ENCODE results near the gene PKD1.

Gene PKD1

GRCh38 chr16:2043667-2044451, 91.8 kb downstream of the PKD1 start:
- peak; percentile 26 for DNase-seq

DNA sequence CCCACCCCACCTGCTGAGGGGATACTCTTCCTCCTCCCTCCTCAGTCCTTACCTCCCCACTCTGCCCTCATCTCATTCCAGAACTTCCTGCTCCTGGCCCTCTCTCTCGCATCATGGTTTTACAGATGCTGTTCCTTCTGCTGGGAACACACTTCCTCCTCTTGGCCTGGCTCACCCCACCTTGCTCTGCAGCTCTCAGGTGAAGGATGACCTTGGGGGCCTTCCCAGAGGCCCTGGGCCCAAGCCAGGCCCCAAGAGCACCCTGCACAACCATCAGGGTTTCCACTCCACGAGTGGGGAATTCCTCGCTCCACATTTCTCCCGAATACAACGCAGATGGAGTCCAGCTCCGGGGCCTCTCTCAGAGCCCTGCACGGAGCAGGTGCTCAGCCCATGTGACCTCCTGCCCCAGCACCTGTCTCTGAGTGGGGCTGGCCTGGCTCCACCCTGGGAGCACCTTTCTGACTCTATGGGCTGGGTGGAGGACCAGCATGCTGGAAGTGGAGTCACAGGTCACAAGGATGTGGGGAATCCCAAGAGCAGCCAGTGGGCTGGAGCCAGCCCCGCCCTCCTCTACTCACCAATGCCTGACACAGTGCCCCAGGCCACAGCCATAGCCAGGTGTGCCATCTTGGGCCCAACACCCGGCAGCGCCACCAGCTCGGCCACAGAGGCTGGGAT, 92.6 kb downstream of the PKD1 start:
- DNase-seq: no peak

DNA sequence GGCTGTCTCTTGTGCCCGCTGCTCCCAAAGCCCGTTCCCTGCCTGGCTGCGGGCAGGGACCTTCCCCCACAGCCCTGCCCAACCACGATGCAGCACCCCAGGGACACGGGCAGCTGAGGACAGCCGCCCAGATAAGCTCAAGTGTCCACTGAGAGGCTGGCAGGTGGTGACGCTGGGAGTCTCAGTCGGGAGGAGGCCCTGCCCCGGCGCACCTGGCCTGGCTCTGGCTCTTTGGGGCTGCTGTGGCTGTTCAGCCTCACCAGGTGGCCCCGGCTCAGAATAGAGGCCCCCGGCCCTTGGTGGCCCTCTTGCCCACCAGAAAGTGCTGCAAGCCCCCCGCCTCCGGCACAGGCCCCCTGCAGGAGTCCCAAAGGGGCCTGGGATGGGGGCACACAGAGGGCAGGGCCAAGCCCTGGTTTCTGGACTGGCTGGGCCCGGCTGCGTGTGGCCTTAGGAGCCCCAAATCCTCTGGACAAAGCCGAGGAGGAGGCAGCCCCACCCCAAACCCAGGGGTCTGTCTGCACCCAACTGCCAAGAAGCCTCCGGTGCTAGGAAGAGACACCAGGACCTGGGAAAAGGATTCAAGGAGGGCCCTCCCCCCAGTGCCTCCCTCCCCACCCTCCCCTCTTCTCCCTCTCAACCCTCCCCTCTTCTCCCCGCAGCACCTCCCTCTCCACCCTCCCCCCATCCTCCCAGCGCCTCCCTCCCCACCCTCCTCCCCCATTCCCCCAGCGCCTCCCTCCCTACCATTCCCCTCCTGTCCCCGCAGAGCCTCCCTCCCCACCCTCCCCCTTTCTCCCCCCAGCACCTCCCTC, 93.3 kb downstream of the PKD1 start:
- peak; percentile 73 for DNase-seq

- no peak for DNase-seq
Measured at GRCh38 chr16:2040787-2041522, 94.7 kb downstream of the PKD1 start.

- DNase-seq: no peak
Measured at GRCh38 chr16:2040041-2040786, 95.5 kb downstream of the PKD1 start.

DNA sequence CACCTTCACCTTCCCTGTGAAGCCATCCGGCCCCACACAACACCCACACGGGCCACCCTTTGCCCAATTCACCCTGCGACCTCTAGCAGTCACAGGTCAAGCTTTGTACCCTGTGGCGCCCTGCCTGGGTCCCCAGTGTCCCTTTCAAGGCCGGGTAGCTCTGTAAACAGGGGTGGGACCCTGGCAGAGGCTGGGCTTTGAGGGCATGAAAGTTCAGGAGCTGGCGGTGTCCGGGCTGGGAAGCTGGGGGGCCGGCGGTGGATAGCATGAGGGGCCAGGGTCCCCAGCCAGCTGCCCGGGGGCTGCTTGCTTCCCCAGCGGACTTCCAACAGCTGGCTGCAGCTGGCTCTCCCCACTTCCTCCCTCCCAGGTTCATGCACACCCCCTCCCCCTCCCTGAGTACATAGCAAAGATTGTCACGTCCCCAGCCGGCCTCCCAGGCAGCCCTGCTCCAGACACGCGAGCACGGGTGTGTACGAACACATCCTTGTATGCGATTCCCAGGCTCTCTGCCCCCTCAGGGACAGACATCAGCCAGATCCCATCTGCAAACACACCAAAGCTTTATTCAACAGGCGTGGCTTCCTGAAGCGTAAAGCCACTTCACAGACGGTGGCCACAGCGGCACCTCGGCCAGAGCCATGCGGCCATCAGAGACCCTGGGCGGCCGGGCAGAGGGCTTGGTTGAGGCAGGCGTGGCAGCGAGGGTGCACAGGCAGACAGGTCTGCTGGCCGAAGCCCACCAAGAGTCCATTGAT, 96.2 kb downstream of the PKD1 start:
- DNase-seq: no peak

Measured in NCI-H1436 (cell line).